Coronary artery (tissue), 2 donors: ENCODE measurements around the gene SLCO3A1.
A peak's percentile ranks its signal among the peaks of the same experiment; 100 is the strongest.

Experiments
- DNase-seq: peaks from one replicate; pipeline ENCODE4 v3.0.0-alpha.2; 2017; ENCODE audit warnings: low spot score
- H3K27ac ChIP-seq, 2 donors: fragments of 200-600 bp; sonication (generic); one replicate each; pipeline ENCODE4 v1.5.1; 2016 to 2019
- H3K4me3 ChIP-seq: fragments of 200-600 bp; sonication (generic); 2 replicates; pipeline ENCODE4 v1.5.1; 2016; ENCODE audit warnings: mild to moderate bottlenecking, moderate library complexity
- TF ChIP-seq, protein P1 (sequence below): fragments of 200-600 bp; sonication (generic); IDR thresholded peaks from one replicate; pipeline ENCODE4 v1.5.1; 2019; ENCODE audit warnings: antibody characterized with exemption

SLCO3A1 gene

DNA sequence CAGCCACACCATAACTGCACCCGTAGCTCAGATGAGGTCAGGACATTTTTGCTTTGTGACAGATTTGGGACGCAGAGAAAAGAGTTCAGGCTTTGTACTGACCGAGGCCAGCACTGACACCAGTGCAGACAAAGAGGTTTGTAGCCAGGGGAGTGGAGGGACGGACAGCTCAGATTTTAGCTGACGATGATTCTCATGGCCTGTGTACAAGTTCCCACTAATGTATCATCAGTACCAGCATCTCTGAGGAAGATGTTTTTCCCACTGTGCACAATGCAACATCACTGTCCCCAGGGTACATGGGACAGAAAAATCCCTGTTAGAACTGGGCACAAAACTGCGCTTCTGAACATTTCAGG is 112.7 kb downstream of the SLCO3A1 start:
- peak overlapping the region; percentile 37 for H3K4me3 ChIP-seq
- TF ChIP-seq, protein P1, sequence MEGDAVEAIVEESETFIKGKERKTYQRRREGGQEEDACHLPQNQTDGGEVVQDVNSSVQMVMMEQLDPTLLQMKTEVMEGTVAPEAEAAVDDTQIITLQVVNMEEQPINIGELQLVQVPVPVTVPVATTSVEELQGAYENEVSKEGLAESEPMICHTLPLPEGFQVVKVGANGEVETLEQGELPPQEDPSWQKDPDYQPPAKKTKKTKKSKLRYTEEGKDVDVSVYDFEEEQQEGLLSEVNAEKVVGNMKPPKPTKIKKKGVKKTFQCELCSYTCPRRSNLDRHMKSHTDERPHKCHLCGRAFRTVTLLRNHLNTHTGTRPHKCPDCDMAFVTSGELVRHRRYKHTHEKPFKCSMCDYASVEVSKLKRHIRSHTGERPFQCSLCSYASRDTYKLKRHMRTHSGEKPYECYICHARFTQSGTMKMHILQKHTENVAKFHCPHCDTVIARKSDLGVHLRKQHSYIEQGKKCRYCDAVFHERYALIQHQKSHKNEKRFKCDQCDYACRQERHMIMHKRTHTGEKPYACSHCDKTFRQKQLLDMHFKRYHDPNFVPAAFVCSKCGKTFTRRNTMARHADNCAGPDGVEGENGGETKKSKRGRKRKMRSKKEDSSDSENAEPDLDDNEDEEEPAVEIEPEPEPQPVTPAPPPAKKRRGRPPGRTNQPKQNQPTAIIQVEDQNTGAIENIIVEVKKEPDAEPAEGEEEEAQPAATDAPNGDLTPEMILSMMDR, result no peak
- peak overlapping the region; percentile 64 to 84 for H3K27ac ChIP-seq
- no peak for DNase-seq

DNA sequence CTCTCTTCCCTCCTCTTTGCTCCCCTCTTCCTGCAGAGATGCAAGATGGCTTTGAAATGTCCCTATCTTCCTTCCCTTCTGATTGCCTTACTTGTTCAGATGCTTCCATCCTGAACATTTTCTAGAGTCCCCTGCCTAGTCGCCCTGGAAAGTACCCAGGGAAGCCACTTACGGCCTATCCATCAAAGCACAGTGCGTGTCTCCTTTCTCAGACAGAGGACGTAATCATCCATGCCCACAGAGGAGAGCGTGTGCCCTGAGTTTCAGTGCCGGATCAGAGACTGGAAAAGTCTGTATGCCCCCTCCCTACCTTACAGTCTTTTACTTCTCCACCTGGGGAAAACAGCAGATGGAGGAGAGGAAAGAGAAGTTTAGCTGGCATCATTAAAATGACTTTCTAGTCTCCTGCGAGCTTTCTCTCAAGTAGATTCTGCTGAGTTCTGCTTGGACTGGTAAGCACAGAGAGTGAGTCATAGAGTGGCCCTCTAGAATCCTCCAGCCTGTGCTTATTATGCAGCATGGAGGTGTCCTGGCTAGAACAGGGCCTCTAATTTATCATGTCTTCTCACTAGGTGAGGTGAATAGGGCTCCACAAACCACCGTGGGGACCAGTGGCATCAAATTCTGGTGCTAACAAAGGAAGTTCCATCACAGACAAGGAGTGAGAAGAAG is 114.6 kb downstream of the SLCO3A1 start:
- no peak for DNase-seq
- no peak overlapping the region for H3K27ac ChIP-seq
- no peak overlapping the region for H3K4me3 ChIP-seq
- TF ChIP-seq, protein P1, result no peak

DNA sequence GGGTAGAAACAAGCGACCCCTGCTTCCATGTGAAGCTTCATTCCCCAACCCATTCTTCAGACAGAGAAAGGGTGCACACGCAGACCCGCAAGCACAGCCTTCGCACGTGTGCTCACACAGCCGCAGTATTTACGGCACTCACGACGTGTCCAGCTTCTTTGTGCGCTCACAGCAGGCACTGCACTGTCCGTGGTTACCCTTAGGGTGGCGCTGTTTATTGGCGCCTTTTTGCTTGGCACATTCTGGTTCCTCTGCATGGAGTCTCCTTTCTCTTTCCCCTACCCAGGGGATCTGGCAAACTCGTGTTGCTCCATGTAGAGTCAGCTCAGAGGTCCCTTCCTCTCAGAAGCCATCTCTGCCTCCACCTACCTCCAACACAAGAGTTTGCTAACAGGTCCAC is 115.1 kb downstream of the SLCO3A1 start:
- no peak for DNase-seq
- H3K4me3 ChIP-seq, result no peak overlapping the region
- TF ChIP-seq, protein P1, result no peak
- H3K27ac ChIP-seq, result no peak overlapping the region

DNA sequence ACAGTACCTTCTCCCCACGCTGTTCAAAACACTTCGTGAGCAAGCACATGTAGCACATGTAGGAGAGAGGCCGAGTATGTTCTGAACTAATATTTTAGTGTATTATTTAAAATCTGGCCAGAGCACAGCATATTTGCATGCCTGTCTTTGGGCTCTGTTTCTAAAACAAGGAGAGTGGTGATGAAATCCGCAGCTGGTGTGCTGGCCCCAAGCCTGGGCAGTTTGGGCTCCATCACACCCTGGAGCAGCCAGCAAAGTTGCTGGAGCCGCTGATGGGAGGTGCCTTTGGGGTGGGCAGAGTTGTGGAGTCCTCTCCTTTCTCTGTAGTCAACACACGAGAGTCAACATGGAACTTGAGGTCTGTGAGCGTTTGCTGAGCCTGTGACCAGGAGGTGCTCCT is 116.6 kb downstream of the SLCO3A1 start:
- peak overlapping the region; percentile 42 to 50 for H3K27ac ChIP-seq
- TF ChIP-seq, protein P1, result no peak
- no peak overlapping the region for H3K4me3 ChIP-seq
- peak; percentile 84 for DNase-seq

DNA sequence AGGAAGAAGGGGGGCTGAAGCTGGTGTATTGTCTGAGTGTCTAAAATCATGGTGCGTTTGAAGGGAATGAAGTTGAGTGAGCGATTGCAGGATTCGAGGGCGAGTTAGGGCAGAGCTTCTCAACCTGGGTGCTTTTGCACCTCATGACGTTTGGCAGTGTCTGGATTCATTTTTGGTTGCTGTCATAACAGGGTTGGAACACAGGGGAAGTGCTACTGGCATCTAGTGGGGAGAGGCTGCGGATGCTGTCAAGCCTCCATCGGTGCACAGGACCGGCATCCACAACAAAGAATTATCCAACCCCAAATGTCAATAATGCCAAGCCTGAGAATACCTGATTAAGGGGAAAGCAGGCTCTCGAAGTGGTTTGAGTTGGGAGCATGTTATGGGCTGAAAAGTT is 120.0 kb downstream of the SLCO3A1 start:
- Histone ChIP-seq H3K27ac (no peak overlapping the region), H3K4me3 (no peak overlapping the region)
- DNase-seq, result no peak
- TF ChIP-seq, protein P1, result no peak

DNA sequence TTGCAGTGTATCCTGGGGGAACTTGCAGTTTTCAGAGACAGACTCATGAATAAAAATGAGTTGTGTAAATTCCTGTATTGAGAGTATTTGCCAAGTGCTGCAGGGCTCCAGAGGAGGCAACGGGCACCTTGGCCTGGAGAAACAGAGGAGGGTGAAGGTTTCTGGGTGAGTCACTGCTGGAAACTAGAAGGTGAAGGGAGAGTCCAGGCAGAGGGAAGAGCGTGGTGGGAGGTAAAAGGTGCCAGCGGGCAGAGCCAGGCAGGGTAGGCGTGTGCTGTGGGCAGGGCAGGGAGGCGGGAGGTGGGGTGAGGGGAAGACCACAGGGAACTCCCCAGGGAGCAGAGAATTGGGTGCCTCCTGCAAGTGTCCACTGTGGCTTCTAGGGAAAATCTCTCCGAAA is 120.8 kb downstream of the SLCO3A1 start:
- TF ChIP-seq, protein P1, result no peak
- H3K27ac ChIP-seq, result no peak overlapping the region
- DNase-seq, result no peak
- H3K4me3 ChIP-seq, result no peak overlapping the region

DNA sequence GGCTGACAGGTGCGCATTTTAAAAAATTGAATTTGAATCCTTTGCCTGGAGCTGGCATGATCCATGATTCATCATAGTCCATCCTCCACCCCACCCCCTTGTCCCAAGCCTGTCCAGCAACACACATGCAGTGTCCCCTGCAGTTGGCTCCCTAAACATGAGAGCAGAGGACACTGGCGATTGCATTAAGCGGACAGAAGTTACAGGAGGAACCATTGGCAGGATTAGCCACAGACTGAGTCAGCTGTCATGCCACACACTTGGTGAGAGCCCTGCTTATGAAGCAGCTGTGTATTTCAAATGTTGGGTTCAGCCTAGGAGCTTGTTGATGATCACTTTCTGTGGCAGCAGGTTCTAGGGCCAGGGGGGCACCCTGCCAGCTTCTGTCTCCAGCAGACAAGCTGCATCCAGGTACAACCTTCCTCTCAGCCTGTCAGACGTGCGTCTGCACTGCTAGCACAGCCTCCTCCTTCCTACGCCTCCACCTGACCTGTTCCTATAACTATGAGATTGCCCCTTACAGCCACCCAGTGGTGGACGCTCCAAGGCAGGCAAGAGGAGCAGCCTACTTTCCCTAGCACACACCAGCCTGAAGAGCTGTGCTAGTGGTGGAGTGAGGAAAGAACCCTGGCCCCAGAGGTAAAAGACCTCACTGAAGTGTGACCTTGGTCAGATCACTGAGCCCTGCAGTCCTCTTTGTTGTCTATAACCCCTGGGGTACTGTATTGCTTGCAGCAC is 121.9 kb downstream of the SLCO3A1 start:
- DNase-seq, result no peak
- Histone ChIP-seq H3K27ac (no peak overlapping the region), H3K4me3 (no peak overlapping the region)
- TF ChIP-seq, protein P1, result no peak
